Measurements from ENCODE around the gene TMEM269. TPM values are rescaled to one million over a fixed set of nuclear protein-coding genes. Genes with fewer than 3 reads are reported as not detected.

TMEM269 gene
- total and polyA plus RNA-seq, 9 of the 15 experiments (the other 6 are each of a cell fraction or from before 2014, with no cell fraction given), result 0.09 to 0.49 (median 0.21) TPM

DNA sequence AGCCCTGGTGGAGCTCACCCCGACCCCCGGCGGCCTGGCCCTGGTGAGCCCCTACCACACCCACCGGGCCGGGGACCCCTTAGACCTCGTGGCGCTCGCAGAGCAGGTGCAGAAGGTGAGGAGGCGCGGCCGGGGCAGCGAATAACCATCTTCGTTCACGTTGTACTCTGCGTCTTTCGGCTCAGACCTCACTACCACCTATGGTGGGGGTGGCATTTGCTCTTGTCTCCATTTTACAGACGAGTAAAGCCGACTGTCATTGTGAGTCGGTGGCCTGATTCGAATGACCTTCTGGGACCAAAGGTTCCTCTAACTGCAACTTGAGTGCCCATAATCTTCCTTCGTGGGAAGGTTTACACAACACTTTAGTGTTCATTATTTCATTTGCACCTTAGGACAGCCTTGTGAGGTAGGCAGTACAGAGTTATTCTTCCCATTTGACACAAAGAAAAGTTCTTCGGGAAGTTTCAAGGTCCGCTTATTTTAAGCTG lies 17.2 kb upstream of the TMEM269 start (continued):
- TF ChIP-seq, protein P1, sequence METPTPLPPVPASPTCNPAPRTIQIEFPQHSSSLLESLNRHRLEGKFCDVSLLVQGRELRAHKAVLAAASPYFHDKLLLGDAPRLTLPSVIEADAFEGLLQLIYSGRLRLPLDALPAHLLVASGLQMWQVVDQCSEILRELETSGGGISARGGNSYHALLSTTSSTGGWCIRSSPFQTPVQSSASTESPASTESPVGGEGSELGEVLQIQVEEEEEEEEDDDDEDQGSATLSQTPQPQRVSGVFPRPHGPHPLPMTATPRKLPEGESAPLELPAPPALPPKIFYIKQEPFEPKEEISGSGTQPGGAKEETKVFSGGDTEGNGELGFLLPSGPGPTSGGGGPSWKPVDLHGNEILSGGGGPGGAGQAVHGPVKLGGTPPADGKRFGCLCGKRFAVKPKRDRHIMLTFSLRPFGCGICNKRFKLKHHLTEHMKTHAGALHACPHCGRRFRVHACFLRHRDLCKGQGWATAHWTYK (CRISPR knock-in tag; IDR thresholded peaks at IDR 0.05), result no peak
- no peak for TF ChIP-seq ZNF184 (CRISPR knock-in tag; IDR thresholded peaks at IDR 0.05)
- TF ChIP-seq SAP30 (IDR thresholded peaks at IDR 0.05; ENCODE audit: borderline replicate concordance, insufficient read depth, low read depth, low read length, poor library complexity, severe bottlenecking), result peak; percentile 92
- TF ChIP-seq HMG20A (CRISPR knock-in tag; conservative IDR thresholded peaks at IDR 0.05), result no peak
- no peak for TF ChIP-seq PML (IDR thresholded peaks at IDR 0.05; ENCODE audit: low read length)
- TF ChIP-seq MYC (IDR thresholded peaks at IDR 0.05; ENCODE audit: low read depth, low read length), result peak; percentile 45; the same call in 1 of the 2 replicates
- no peak for TF ChIP-seq MYC (CRISPR knock-in tag; IDR thresholded peaks at IDR 0.05; ENCODE audit: borderline replicate concordance, low read depth)
- TF ChIP-seq, protein P2, sequence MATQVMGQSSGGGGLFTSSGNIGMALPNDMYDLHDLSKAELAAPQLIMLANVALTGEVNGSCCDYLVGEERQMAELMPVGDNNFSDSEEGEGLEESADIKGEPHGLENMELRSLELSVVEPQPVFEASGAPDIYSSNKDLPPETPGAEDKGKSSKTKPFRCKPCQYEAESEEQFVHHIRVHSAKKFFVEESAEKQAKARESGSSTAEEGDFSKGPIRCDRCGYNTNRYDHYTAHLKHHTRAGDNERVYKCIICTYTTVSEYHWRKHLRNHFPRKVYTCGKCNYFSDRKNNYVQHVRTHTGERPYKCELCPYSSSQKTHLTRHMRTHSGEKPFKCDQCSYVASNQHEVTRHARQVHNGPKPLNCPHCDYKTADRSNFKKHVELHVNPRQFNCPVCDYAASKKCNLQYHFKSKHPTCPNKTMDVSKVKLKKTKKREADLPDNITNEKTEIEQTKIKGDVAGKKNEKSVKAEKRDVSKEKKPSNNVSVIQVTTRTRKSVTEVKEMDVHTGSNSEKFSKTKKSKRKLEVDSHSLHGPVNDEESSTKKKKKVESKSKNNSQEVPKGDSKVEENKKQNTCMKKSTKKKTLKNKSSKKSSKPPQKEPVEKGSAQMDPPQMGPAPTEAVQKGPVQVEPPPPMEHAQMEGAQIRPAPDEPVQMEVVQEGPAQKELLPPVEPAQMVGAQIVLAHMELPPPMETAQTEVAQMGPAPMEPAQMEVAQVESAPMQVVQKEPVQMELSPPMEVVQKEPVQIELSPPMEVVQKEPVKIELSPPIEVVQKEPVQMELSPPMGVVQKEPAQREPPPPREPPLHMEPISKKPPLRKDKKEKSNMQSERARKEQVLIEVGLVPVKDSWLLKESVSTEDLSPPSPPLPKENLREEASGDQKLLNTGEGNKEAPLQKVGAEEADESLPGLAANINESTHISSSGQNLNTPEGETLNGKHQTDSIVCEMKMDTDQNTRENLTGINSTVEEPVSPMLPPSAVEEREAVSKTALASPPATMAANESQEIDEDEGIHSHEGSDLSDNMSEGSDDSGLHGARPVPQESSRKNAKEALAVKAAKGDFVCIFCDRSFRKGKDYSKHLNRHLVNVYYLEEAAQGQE (IDR thresholded peaks at IDR 0.05; ENCODE audit: borderline replicate concordance), result no peak
- TF ChIP-seq, protein P2 (CRISPR knock-in tag; IDR thresholded peaks at IDR 0.05; ENCODE audit: low read depth), result 0 out of 2 replicates have a peak, but pooled peaks have one; percentile 5
- 0 out of 2 replicates have a peak, but pooled peaks have one; percentile 30 for TF ChIP-seq TARDBP (IDR thresholded peaks at IDR 0.05)
- TF ChIP-seq ILK (tag; IDR thresholded peaks at IDR 0.05; ENCODE audit: borderline replicate concordance, low read depth), result no peak
- TF ChIP-seq, protein P3, sequence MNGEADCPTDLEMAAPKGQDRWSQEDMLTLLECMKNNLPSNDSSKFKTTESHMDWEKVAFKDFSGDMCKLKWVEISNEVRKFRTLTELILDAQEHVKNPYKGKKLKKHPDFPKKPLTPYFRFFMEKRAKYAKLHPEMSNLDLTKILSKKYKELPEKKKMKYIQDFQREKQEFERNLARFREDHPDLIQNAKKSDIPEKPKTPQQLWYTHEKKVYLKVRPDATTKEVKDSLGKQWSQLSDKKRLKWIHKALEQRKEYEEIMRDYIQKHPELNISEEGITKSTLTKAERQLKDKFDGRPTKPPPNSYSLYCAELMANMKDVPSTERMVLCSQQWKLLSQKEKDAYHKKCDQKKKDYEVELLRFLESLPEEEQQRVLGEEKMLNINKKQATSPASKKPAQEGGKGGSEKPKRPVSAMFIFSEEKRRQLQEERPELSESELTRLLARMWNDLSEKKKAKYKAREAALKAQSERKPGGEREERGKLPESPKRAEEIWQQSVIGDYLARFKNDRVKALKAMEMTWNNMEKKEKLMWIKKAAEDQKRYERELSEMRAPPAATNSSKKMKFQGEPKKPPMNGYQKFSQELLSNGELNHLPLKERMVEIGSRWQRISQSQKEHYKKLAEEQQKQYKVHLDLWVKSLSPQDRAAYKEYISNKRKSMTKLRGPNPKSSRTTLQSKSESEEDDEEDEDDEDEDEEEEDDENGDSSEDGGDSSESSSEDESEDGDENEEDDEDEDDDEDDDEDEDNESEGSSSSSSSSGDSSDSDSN (IDR thresholded peaks at IDR 0.05; ENCODE audit: borderline replicate concordance in 1 of 2, low read depth in 2 of 2, low read length in 2 of 2), result 0 out of 4 replicates have a peak, but pooled peaks of 1 of the 2 experiments have one; percentile 3
- TF ChIP-seq HDAC1 (IDR thresholded peaks at IDR 0.05), result peak in 1 of 2 experiments; percentile 90; a peak in 1 of 4 replicates
- TF ChIP-seq ZKSCAN1 (IDR thresholded peaks at IDR 0.05; ENCODE audit: low read depth, low read length), result 0 out of 2 replicates have a peak, but pooled peaks have one; percentile 38
- no peak for TF ChIP-seq ELF2 (CRISPR knock-in tag; IDR thresholded peaks at IDR 0.05)
- 0 out of 2 replicates have a peak, but pooled peaks have one; percentile 22 for TF ChIP-seq MXI1 (IDR thresholded peaks at IDR 0.05; ENCODE audit: low read depth, low read length)
